Calu3 (cell line): ENCODE measurements around the gene CBY1. TPM values are rescaled to one million over a fixed set of nuclear protein-coding genes. Genes with fewer than 3 reads are reported as not detected.
"Not testable (repeated sequence)": the region's sequence is repeated elsewhere in the genome, so short reads cannot be mapped to it uniquely, and the experiment has no call there.

Experiments used
- BruUV-seq: library from RNA; stranded (reverse); fragments of 400-500 nt; replicated peaks from 2 replicates; lab custom pipeline; 2021; lab: Mats Ljungman, UMichigan
- CTCF ChIA-PET: fragments of 300-600 bp; sonication (Branson Sonifier 250); formaldehyde crosslinking; loops from one replicate; lab custom pipeline; 2022; ENCODE audit warnings: antibody characterized with exemption; lab: Charles Lee
- DNase-seq: peaks from one replicate; pipeline ENCODE4 v3.0.0; 2022
- H3K27ac Mint-ChIP-seq: one replicate; pipeline ENCODE4 v1.8.0; 2022; ENCODE audit warnings: mixed read lengths; ENCODE audit not compliant: unreplicated experiment
- H3K27me3 Mint-ChIP-seq: one replicate; pipeline ENCODE4 v1.8.0; 2022; ENCODE audit warnings: mixed read lengths; ENCODE audit not compliant: unreplicated experiment
- H3K36me3 Mint-ChIP-seq: one replicate; pipeline ENCODE4 v1.8.0; 2022; ENCODE audit warnings: mild to moderate bottlenecking, moderate library complexity, mixed read lengths; ENCODE audit not compliant: insufficient read depth, unreplicated experiment
- H3K4me1 Mint-ChIP-seq: one replicate; pipeline ENCODE4 v1.8.0; 2022; ENCODE audit warnings: mild to moderate bottlenecking, low read depth, mixed read lengths; ENCODE audit not compliant: unreplicated experiment
- H3K4me3 Mint-ChIP-seq: one replicate; pipeline ENCODE4 v1.8.0; 2022; ENCODE audit warnings: mild to moderate bottlenecking, low read depth, moderate library complexity, mixed read lengths; ENCODE audit not compliant: unreplicated experiment
- H3K9me3 Mint-ChIP-seq: one replicate; pipeline ENCODE4 v1.8.0; 2022; ENCODE audit warnings: low read depth, mixed read lengths; ENCODE audit not compliant: unreplicated experiment
- intact Hi-C: fragments of 100-400 bp; cut with micrococcal nuclease; formaldehyde crosslinking; loops from one replicate; pipeline ENCODE4 v1.10.0; 2022; ENCODE audit not compliant: unreplicated experiment
- total RNA-seq: library from RNA; stranded (reverse); gene quantifications from 2 replicates; pipeline ENCODE4 v1.2.3, GENCODE V29; 2022
- TF ChIP-seq, protein P1 (sequence below): fragments of 200-600 bp; IDR thresholded peaks from one replicate; pipeline ENCODE4 v1.8.0; 2022; ENCODE audit warnings: antibody characterized with exemption; ENCODE audit not compliant: unreplicated experiment

CBY1 gene
- total RNA-seq, 1 experiment from 2014 or later: 40.9 TPM

DNA sequence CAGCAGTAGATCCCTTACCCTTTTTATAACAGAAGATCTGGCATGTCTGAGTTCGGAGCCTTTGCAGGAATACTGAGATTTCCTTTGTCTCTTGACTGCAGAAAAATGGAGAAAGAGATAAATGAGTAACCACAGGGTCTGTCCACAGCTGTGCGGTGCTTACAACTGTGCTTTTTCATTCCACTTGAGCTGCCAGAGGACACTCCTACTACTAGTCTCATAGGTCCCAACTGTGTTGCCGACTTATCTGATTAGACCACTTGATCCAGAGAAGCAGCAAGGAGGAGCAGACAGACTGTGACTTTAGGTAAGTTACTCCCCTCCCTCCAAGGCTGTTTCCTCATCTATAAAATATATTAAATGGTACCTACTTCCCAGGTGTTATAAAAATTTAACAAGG, 17.7 kb upstream of the CBY1 start:
- intact Hi-C loops: no loop called here
- Mint-ChIP-seq H3K4me1 (no peaks in the 10 kb centered on the region), H3K27me3 (no peaks in the 10 kb centered on the region), H3K9me3 (no peaks in the 10 kb centered on the region), H3K4me3 (no peak overlapping the region), H3K36me3 (no peaks in the 10 kb centered on the region), H3K27ac (no peak overlapping the region)
- BruUV-seq: no TSS peak
- TF ChIP-seq, protein P1, sequence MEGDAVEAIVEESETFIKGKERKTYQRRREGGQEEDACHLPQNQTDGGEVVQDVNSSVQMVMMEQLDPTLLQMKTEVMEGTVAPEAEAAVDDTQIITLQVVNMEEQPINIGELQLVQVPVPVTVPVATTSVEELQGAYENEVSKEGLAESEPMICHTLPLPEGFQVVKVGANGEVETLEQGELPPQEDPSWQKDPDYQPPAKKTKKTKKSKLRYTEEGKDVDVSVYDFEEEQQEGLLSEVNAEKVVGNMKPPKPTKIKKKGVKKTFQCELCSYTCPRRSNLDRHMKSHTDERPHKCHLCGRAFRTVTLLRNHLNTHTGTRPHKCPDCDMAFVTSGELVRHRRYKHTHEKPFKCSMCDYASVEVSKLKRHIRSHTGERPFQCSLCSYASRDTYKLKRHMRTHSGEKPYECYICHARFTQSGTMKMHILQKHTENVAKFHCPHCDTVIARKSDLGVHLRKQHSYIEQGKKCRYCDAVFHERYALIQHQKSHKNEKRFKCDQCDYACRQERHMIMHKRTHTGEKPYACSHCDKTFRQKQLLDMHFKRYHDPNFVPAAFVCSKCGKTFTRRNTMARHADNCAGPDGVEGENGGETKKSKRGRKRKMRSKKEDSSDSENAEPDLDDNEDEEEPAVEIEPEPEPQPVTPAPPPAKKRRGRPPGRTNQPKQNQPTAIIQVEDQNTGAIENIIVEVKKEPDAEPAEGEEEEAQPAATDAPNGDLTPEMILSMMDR: no peak
- DNase-seq: no peak
- CTCF ChIA-PET: interaction anchor here (0.7 kb wide), 1 partner anchor 350 kb away, joined by 4 read pairs; no protein-coding TSS in a partner anchor

DNA sequence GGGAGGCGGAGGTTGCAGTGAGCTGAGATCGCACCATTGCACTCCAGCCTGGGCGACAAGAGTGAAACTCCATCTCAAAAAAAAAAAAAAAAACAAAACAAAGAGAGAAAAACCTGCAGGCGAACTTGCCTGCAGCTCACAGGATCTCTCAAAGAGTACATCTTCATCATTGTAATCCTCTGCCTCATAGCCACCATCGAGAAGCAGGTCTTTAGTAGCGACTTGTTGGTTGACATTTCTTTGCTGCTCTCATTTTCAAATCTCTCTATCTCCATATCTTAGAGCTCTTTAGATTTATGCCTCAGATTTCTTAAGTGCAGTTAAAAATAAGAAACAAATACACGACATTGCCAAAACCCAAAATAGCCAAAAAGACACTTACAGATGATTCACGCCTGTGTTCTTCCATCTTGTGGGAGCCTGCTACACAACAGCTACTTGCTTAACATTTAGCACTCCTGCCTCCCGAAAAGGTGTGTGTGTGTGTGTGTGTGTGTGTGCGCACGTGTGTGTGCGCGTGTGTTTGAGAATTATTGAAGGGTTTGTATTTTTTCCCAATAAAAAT, 14.9 kb upstream of the CBY1 start:
- DNase-seq: no peak
- TF ChIP-seq, protein P1: no peak
- CTCF ChIA-PET: interaction anchor here (0.6 to 0.7 kb wide), 3 partner anchors 127 to 1944 kb away, joined by 3 to 4 read pairs (median 4); no protein-coding TSS in a partner anchor

DNA sequence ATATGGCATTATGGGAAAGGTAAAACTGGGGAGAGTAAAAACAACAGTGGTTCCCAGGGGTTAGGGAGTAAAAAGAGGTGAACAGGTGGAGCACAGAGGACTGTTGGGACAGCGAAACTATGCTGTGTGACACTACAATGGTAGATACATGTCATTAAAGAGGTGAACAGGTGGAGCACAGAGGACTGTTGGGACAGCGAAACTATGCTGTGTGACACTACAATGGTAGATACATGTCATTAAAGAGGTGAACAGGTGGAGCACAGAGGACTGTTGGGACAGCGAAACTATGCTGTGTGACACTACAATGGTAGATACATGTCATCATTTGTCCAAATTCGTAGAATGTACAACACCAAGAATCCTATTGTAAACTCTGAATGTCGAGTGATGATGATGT, 12.2 kb upstream of the CBY1 start:
- H3K9me3 Mint-ChIP-seq, intact Hi-C loops, H3K4me3 Mint-ChIP-seq, BruUV-seq, H3K4me1 Mint-ChIP-seq, DNase-seq, CTCF ChIA-PET, H3K27me3 Mint-ChIP-seq, H3K27ac Mint-ChIP-seq, H3K36me3 Mint-ChIP-seq: not testable (repeated sequence)

More for the DNA sequence above, 14.9 kb upstream of the CBY1 start:
- Mint-ChIP-seq H3K9me3 (no peaks in the 10 kb centered on the region), H3K4me1 (no peaks in the 10 kb centered on the region), H3K36me3 (no peaks in the 10 kb centered on the region), H3K27me3 (no peaks in the 10 kb centered on the region), H3K4me3 (no peak overlapping the region), H3K27ac (no peak overlapping the region)
- BruUV-seq: no TSS peak
- intact Hi-C loops: no loop called here

DNA sequence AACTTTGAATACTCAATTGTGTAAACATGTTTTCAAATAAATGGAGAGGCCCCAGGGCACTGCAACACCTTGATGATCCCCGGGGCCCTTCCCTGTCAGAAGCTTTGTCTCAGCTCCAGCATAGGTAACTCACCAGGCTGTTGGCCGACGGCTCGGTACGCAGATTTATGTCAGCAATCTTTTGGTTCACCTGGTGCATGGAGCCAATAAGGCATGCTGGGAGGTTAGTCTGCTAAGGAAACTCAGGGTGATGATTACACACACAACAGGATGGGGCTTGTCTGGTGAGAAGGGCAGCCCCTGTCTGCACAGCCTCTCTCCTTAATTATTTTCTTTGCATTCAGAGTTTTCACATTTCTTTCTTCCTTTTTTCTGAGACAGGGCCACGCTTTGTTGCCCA, 11.0 kb upstream of the CBY1 start:
- TF ChIP-seq, protein P1: no peak
- H3K4me1 Mint-ChIP-seq: peaks cover 12% of the 10 kb centered on the region
- CTCF ChIA-PET: no interaction called here
- no TSS peak for BruUV-seq
- DNase-seq: no peak
- no peaks in the 10 kb centered on the region for H3K9me3 Mint-ChIP-seq
- H3K4me3 Mint-ChIP-seq: no peak overlapping the region
- H3K27ac Mint-ChIP-seq: no peak overlapping the region
- no peaks in the 10 kb centered on the region for H3K36me3 Mint-ChIP-seq
- no peaks in the 10 kb centered on the region for H3K27me3 Mint-ChIP-seq
- intact Hi-C loops: no loop called here

DNA sequence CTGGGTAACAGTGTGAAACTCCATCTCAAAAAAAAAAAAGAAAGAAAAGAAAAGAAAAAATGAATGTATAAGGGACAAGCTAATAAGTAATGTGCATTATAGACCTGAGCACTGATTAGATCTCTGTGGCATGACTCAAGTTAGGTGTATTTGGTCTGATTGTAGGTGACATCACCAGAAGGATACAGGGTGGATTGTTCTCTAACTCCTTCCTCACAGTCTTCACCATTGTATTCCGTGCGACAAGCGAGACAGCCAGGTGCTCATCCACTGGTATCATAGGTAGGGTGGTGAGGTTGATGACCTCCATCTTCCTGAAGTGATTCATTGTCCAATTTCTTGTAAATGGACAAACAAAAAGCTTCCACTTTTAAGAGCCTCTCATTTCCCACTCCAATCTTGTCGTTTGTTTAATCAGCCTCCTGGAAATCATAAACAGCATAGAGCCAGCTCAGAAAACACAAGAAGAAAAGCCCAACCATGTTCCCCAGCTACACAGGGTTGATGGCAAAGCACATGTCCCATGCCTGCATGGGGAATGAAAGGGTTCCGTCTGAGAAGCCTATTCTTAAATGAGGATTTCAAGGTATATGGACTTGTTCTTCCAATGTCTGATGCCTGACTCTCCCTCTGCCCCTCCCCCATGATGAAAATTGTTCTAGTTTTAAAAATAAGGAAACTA, 6.5 kb upstream of the CBY1 start:
- BruUV-seq: no TSS peak
- peak overlapping the region; percentile 7 for H3K27ac Mint-ChIP-seq
- H3K4me1 Mint-ChIP-seq: peaks cover 22% of the 10 kb centered on the region
- H3K4me3 Mint-ChIP-seq: no peak overlapping the region
- peaks cover 5% of the 10 kb centered on the region for H3K36me3 Mint-ChIP-seq
- H3K27me3 Mint-ChIP-seq: no peaks in the 10 kb centered on the region
- CTCF ChIA-PET: interaction anchor here (1.0 kb wide), 1 partner anchor 29 kb away, joined by 6 read pairs; no protein-coding TSS in a partner anchor
- H3K9me3 Mint-ChIP-seq: no peaks in the 10 kb centered on the region
- intact Hi-C loops: no loop called here
- TF ChIP-seq, protein P1: no peak
- peak; percentile 41 for DNase-seq
